Peyer's patch (tissue), 4 donors: ENCODE results near the gene FAM200A.

ENCODE experiments used
- CTCF ChIP-seq, 6 experiments: fragments of 450-650 bp in 4 of 6; fragments of 200-600 bp in 2 of 6; sonication (generic) in 1 of 6; IDR thresholded peaks; one replicate each; pipeline ENCODE4 v1.5.1; 2017 to 2019; ENCODE audit warnings: antibody characterized with exemption in 6 of 6, mild to moderate bottlenecking in 3 of 6, moderate library complexity in 1 of 6
- POLR2A ChIP-seq, 2 donors: fragments of 450-650 bp; IDR thresholded peaks; one replicate each; pipeline ENCODE4 v1.5.1; 2017; ENCODE audit warnings: antibody characterized with exemption in 2 of 2, mild to moderate bottlenecking in 2 of 2, moderate library complexity in 2 of 2

GRCh38 chr7:99588868-99589267 lies 37.0 kb upstream of the FAM200A start:
- TF ChIP-seq CTCF (IDR thresholded peaks at IDR 0.05) (no peak), POLR2A (IDR thresholded peaks at IDR 0.05) (no peak)
